ENCODE results near the gene ATF7IP.

- TF ChIP-seq CTCF (IDR thresholded peaks at IDR 0.05; ENCODE audit: low read depth, low read length) (no peak), EZH2phosphoT487 (IDR thresholded peaks at IDR 0.05; ENCODE audit: low read depth) (no peak)
Measured at GRCh38 chr12:14510574-14510973, 145.1 kb downstream of the ATF7IP start.

Data from OCI-LY3 (cell line).